KMS-11 (cell line): ENCODE data around the gene B3GLCT.

Experiments used
- H2AFZ ChIP-seq: fragments of 200-600 bp; sonication (generic); 2 replicates; pipeline ENCODE4 v1.6.1; 2016; ENCODE audit warnings: antibody characterized with exemption, mixed run types, low read depth
- H3K27ac ChIP-seq: fragments of 200-600 bp; sonication (generic); 2 replicates; pipeline ENCODE4 v1.6.1; 2016; ENCODE audit warnings: mild to moderate bottlenecking, mixed run types
- H3K27me3 ChIP-seq: fragments of 200-600 bp; sonication (generic); 2 replicates; pipeline ENCODE4 v1.6.1; 2017; ENCODE audit warnings: mild to moderate bottlenecking, low read depth, mixed run types, moderate library complexity; ENCODE audit not compliant: insufficient read depth
- H3K36me3 ChIP-seq: fragments of 200-600 bp; sonication (generic); 2 replicates; pipeline ENCODE4 v1.6.1; 2017; ENCODE audit warnings: mild to moderate bottlenecking, mixed run types; ENCODE audit not compliant: insufficient read depth
- H3K4me1 ChIP-seq: fragments of 200-600 bp; sonication (generic); 2 replicates; pipeline ENCODE4 v1.6.1; 2016; ENCODE audit warnings: mild to moderate bottlenecking, low read depth, mixed run types; ENCODE audit not compliant: poor library complexity, severe bottlenecking
- H3K4me2 ChIP-seq: fragments of 200-600 bp; sonication (generic); 2 replicates; pipeline ENCODE4 v1.7.0; 2016; ENCODE audit warnings: mild to moderate bottlenecking, mixed run types
- H3K4me3 ChIP-seq: fragments of 200-600 bp; sonication (generic); IDR thresholded peaks from 2 replicates; pipeline ENCODE4 v1.6.1; 2017; ENCODE audit warnings: low read depth, low read length, mixed read lengths; ENCODE audit not compliant: insufficient read depth
- H3K79me2 ChIP-seq: fragments of 200-600 bp; sonication (generic); 2 replicates; pipeline ENCODE4 v1.6.1; 2016; ENCODE audit warnings: low read depth, mixed run types; ENCODE audit not compliant: insufficient read depth
- H3K9ac ChIP-seq: fragments of 200-600 bp; sonication (generic); 2 replicates; pipeline ENCODE4 v1.6.1; 2016; ENCODE audit warnings: mild to moderate bottlenecking, mixed run types
- H4K20me1 ChIP-seq: fragments of 200-600 bp; sonication (generic); 2 replicates; pipeline ENCODE4 v1.6.1; 2016; ENCODE audit warnings: mild to moderate bottlenecking, mixed run types; ENCODE audit not compliant: insufficient read depth
- CTCF ChIP-seq: fragments of 200-600 bp; sonication (generic); conservative IDR thresholded peaks from 2 replicates; pipeline ENCODE4 v1.6.1; 2017; ENCODE audit warnings: low read depth, mild to moderate bottlenecking, antibody characterized with exemption, low read length, moderate library complexity, mixed read lengths

The B3GLCT gene

GRCh38 chr13:31365630-31366029 is 165.9 kb downstream of the B3GLCT start:
- no peaks in the 10 kb centered on the region for H3K4me1 ChIP-seq
- no peaks in the 10 kb centered on the region for H3K27me3 ChIP-seq
- no peak overlapping the region for H3K4me2 ChIP-seq
- no peak overlapping the region for H3K9ac ChIP-seq
- no peak overlapping the region for H3K4me3 ChIP-seq
- H3K79me2 ChIP-seq = no peaks in the 10 kb centered on the region
- no peaks in the 10 kb centered on the region for H3K36me3 ChIP-seq
- H4K20me1 ChIP-seq = no peaks in the 10 kb centered on the region
- H3K27ac ChIP-seq = no peak overlapping the region
- no peak overlapping the region for H2AFZ ChIP-seq
- TF ChIP-seq CTCF = no peak

GRCh38 chr13:31367410-31367809 is 167.6 kb downstream of the B3GLCT start:
- H3K36me3 ChIP-seq = no peaks in the 10 kb centered on the region
- no peaks in the 10 kb centered on the region for H3K79me2 ChIP-seq
- no peak overlapping the region for H3K4me3 ChIP-seq
- no peak overlapping the region for H3K9ac ChIP-seq
- no peak for TF ChIP-seq CTCF
- H3K4me2 ChIP-seq = no peak overlapping the region
- no peaks in the 10 kb centered on the region for H3K4me1 ChIP-seq
- H3K27me3 ChIP-seq = no peaks in the 10 kb centered on the region
- H3K27ac ChIP-seq = no peak overlapping the region
- H4K20me1 ChIP-seq = no peaks in the 10 kb centered on the region
- H2AFZ ChIP-seq = no peak overlapping the region

- H3K36me3 ChIP-seq = no peaks in the 10 kb centered on the region
- no peak overlapping the region for H3K27ac ChIP-seq
- no peaks in the 10 kb centered on the region for H3K79me2 ChIP-seq
- no peak for TF ChIP-seq CTCF
- H3K4me1 ChIP-seq = no peaks in the 10 kb centered on the region
- H3K4me3 ChIP-seq = no peak overlapping the region
- H3K27me3 ChIP-seq = no peaks in the 10 kb centered on the region
- H4K20me1 ChIP-seq = no peaks in the 10 kb centered on the region
- no peak overlapping the region for H3K9ac ChIP-seq
- H3K4me2 ChIP-seq = no peak overlapping the region
- H2AFZ ChIP-seq = no peak overlapping the region
These were observed 169.4 kb downstream of the B3GLCT start for GRCh38 chr13:31369213-31369612.

- no peaks in the 10 kb centered on the region for H3K27me3 ChIP-seq
- H3K36me3 ChIP-seq = no peaks in the 10 kb centered on the region
- H3K4me2 ChIP-seq = no peak overlapping the region
- H3K27ac ChIP-seq = no peak overlapping the region
- H3K4me1 ChIP-seq = no peaks in the 10 kb centered on the region
- H3K4me3 ChIP-seq = no peak overlapping the region
- no peaks in the 10 kb centered on the region for H4K20me1 ChIP-seq
- no peak overlapping the region for H3K9ac ChIP-seq
- H3K79me2 ChIP-seq = no peaks in the 10 kb centered on the region
- TF ChIP-seq CTCF = no peak
- H2AFZ ChIP-seq = no peak overlapping the region
These were observed 172.7 kb downstream of the B3GLCT start for GRCh38 chr13:31372454-31372853.
